Body of pancreas (tissue), 4 donors: Measurements from ENCODE around the gene TPSB2. TPM values are rescaled to one million over a fixed set of nuclear protein-coding genes. Genes with fewer than 3 reads are reported as not detected.

ENCODE experiments used
- ATAC-seq: fragments of 150-250 bp; one replicate; pipeline ENCODE4 v1.9.1; 2016
- DNase-seq, 4 donors: peaks; one replicate each; pipeline ENCODE4 v3.0.0-alpha.2; 2019
- H3K27ac ChIP-seq, 4 donors: fragments of 200-600 bp; sonication (generic); 1 replicate in 3 of 4; 2 replicates in 1 of 4; pipeline versions ENCODE4 v1.5.1 to v1.6.1; 2016 to 2019; ENCODE audit warnings: mild to moderate bottlenecking in 1 of 4, mixed read lengths in 1 of 4, moderate library complexity in 1 of 4
- H3K27me3 ChIP-seq, 2 donors: fragments of 200-600 bp; sonication (generic); one replicate each; pipeline ENCODE4 v1.6.0; 2016; ENCODE audit warnings: mild to moderate bottlenecking in 1 of 2
- H3K36me3 ChIP-seq, 2 donors: fragments of 200-600 bp; sonication (generic); replicated peaks in 1 of 2; 2 replicates each; pipeline ENCODE4 v1.5.1; 2016; ENCODE audit warnings: low read depth in 2 of 2; ENCODE audit not compliant: insufficient read depth in 1 of 2
- H3K4me1 ChIP-seq: fragments of 200-600 bp; sonication (generic); one replicate; pipeline ENCODE4 v1.6.0; 2016
- H3K4me3 ChIP-seq, 2 donors: fragments of 200-600 bp; sonication (generic); 1 replicate in 1 of 2; 2 replicates in 1 of 2; pipeline ENCODE4 v1.5.1; 2016 to 2019
- H3K9me3 ChIP-seq, 3 donors: fragments of 200-600 bp; sonication (generic); 1 replicate in 2 of 3; 2 replicates in 1 of 3; pipeline ENCODE4 v1.5.1; 2016
- CTCF ChIP-seq, 7 experiments: fragments of 450-650 bp in 4 of 7; fragments of 200-600 bp in 3 of 7; sonication (generic) in 3 of 7; IDR thresholded peaks; one replicate each; pipeline ENCODE4 v1.5.1; 2016 to 2019; ENCODE audit warnings: antibody characterized with exemption in 7 of 7
- POLR2A ChIP-seq, 3 donors: fragments of 450-650 bp; IDR thresholded peaks; one replicate each; pipeline ENCODE4 v1.6.1; 2016; ENCODE audit warnings: antibody characterized with exemption in 3 of 3, mild to moderate bottlenecking in 2 of 3
- WGBS, 2 donors: methylation state at CpG; one replicate each; pipeline ENCODE4 v1.1.5; 2017; 5-methylcytosine and 5-hydroxymethylcytosine counted together
- intact Hi-C: fragments of 100-400 bp; cut with DNase I; formaldehyde crosslinking; loops from one replicate; pipeline ENCODE4 v1.15.1; 2023
- total RNA-seq, 2 donors: library from RNA; depleted of rRNA; stranded (reverse); fragments of >200 nt; gene quantifications; one replicate each; pipeline ENCODE4 v1.1.0, GENCODE V29; 2016

The TPSB2 gene
- total RNA-seq, 2 donors from 2014 or later: 4.4 to 21.8 TPM

- ATAC-seq (no peak), DNase-seq (no peak)
- intact Hi-C loops: no loop called here
- peaks cover 8% of the 10 kb centered on the region for H3K4me1 ChIP-seq
- H3K36me3 ChIP-seq: no peaks in the 10 kb centered on the region
- no peak for TF ChIP-seq CTCF (IDR thresholded peaks at IDR 0.05)
- no peak for TF ChIP-seq POLR2A (IDR thresholded peaks at IDR 0.05)
- 66 to 67% methylated on average over 2 to 6 of the region's 14 CpGs for WGBS, 2 donors
- H3K4me3 ChIP-seq: no peak overlapping the region
- H3K27me3 ChIP-seq: no peaks in the 10 kb centered on the region
- no peaks in the 10 kb centered on the region for H3K9me3 ChIP-seq
- H3K27ac ChIP-seq: no peak overlapping the region
Observed at GRCh38 chr16:1276580-1276878, 46.5 kb upstream of the TPSB2 start.

GRCh38 chr16:1275791-1276579 lies 46.0 kb upstream of the TPSB2 start:
- no peaks in the 10 kb centered on the region for H3K9me3 ChIP-seq
- H3K4me3 ChIP-seq: no peak overlapping the region
- no peak overlapping the region for H3K27ac ChIP-seq
- intact Hi-C loops: no loop called here
- no peaks in the 10 kb centered on the region for H3K27me3 ChIP-seq
- WGBS, 2 donors: 45 to 49% methylated on average over 13 to 28 of the region's 30 CpGs
- DNase-seq (no peak), ATAC-seq (no peak)
- TF ChIP-seq CTCF (IDR thresholded peaks at IDR 0.05): no peak
- H3K4me1 ChIP-seq: peaks cover 11% of the 10 kb centered on the region
- no peaks in the 10 kb centered on the region for H3K36me3 ChIP-seq

- no peaks in the 10 kb centered on the region for H3K9me3 ChIP-seq
- no peak overlapping the region for H3K4me3 ChIP-seq
- DNase-seq (no peak), ATAC-seq (no peak)
- WGBS, 2 donors: 78 to 83% methylated on average over 7 of the region's 7 CpGs
- peaks cover 11% of the 10 kb centered on the region for H3K4me1 ChIP-seq
- TF ChIP-seq CTCF (IDR thresholded peaks at IDR 0.05) (no peak), POLR2A (IDR thresholded peaks at IDR 0.05) (no peak)
- H3K27me3 ChIP-seq: no peaks in the 10 kb centered on the region
- intact Hi-C loops: no loop called here
- H3K27ac ChIP-seq: no peak overlapping the region
- H3K36me3 ChIP-seq: no peaks in the 10 kb centered on the region
Observed at GRCh38 chr16:1274767-1275166, 44.8 kb upstream of the TPSB2 start.

GRCh38 chr16:1273816-1274215 lies 43.8 kb upstream of the TPSB2 start:
- Histone ChIP-seq H3K9me3 (no peaks in the 10 kb centered on the region), H3K27me3 (no peaks in the 10 kb centered on the region), H3K36me3 (no peaks in the 10 kb centered on the region), H3K4me1 (peaks cover 11% of the 10 kb centered on the region), H3K27ac (no peak overlapping the region), H3K4me3 (no peak overlapping the region)
- ATAC-seq: no peak
- intact Hi-C loops: no loop called here
- WGBS, 2 donors: 82 to 92% methylated on average over 6 to 14 of the region's 15 CpGs
- no peak for TF ChIP-seq CTCF (IDR thresholded peaks at IDR 0.05)
- TF ChIP-seq POLR2A (IDR thresholded peaks at IDR 0.05): no peak
- no peak for DNase-seq
